ENCODE measurements around the gene UBE2Q1.
A peak's percentile ranks its signal among the peaks of the same experiment; 100 is the strongest.

UBE2Q1 gene

DNA sequence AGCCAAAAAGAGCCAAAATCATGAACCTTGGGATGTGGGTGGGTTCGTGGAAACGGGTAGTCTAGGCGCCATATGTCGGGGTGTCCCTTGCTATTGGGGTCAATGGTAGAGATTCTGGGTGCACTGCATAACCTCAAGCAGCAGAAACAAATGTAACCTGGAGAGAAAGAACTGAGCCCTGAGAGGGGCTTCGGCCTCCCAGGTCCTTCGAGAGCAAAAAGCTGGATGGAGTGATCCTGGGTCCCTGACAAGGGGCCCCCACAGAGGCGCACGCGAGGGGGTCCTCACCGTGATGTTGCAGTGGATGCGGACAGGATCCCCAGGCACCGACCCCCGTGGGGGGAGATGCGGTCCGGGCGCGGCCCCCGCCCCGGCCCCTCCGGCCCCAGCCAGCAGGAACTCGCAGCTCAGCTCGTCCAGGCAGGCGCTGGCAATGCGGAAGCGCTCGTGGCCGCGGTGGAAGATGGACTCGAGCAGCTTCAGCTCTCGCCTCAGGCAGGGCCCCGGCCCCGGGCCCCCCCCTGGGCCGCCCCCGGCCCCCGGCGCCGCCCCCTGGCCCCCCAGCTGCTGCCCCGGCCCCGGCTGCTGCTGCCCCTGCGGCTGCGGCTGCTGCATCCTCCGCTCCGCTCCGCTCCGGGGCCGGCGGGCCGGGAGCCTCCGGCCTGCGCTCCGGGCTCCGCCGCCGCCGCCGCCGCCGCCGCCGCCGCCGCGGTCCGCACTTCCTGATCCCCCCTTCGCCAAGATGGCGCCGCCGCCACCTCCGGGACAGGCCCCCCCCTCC, at the start of gene UBE2Q1:
TSS of gene UBE2Q1 (minus strand) at position 724 of the 781 bp plus-strand sequence. CDS start at position 615, 109 bp downstream.
- DNase-seq (ENCODE audit: low read depth in 3 of 3), result peak in 2 of 3 experiments; percentile 25 to 27

DNA sequence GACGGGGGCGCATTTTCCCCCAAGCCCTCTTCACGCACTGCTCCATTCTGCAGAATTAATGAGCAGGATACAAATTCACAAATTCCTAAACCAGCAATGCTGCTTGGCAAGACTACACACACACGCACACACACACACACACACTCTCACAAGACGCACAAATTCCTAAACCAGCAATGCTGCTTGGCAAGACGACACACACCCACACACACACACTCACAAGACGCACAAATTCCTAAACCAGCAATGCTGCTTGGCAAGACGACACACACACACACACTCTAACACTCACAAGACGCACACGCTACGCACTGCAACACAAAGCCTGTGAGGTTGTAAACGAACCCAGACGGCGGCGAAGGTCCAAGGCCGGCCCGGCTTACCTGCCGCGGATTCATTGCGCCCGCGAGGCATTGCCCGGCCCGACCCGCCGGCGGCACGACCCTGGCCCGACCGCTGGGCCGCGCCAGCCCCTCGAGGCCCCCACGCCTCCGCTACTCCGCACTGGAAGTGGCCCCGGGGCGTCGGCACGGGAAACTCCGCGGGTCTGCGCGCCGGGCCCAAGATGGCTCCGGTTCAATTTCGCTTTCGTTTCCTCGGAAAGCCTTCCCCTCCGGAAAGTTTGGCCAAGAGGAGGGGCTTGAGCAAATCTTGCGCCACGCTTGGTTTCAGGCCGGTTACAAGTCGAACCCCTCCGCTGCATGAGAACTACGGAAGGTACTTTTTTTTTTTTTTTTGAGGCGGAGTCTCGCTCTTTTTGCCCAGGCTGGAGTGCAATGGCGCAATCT, 49.3 kb upstream of the UBE2Q1 start, which contains the start of gene ADAR:
TSS of gene ADAR (minus strand) at position 578 of the 788 bp plus-strand sequence. CDS start at position 398, 180 bp downstream.
- peak; percentile 74 to 89 (median 85) for DNase-seq (ENCODE audit: low read depth in 3 of 3)

GRCh38 chr1:154607106-154607608, 48.7 kb upstream of the UBE2Q1 start:
- DNase-seq (ENCODE audit: low read depth in 3 of 3), result no peak

DNA sequence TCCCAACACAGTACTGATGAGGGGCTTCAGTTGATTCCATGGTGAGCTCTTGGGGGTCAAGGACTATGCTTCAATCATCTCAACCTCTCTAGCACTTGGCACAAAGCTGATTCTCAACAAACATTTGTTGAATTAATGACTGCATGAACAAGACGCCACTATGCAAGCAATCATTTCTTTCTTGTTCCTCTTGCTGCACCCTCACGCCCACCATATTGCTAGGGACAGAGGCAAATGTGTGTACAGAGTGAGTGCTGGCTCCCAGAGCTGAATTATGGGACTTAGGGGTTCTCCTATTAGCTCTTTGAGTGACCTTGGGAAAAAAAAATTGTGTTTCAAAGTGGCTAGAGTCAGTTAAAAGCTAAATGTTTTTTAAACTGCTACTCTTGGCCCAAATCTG, 47.1 kb upstream of the UBE2Q1 start:
- DNase-seq (ENCODE audit: low read depth in 3 of 3), result no peak

DNA sequence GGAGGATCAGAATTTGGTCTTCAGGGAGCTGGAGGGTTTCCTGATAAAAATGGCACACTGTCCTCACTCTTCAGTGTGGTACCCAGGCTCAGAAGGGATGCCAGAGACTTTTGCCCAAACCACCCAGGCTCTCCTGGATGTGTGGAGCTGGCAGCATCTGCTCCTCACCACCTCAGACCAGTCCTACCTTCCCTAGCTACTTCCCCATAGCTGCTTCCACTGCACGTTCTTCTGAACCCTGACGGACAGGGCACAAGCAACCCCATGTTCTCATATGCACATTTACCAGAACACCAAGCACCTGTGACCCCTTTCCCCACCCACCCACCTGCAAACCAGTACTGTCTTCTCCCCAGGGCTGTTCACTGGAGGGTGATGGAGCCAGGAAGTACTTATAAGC, 44.9 kb upstream of the UBE2Q1 start:
- DNase-seq (ENCODE audit: low read depth in 3 of 3), result no peak

DNA sequence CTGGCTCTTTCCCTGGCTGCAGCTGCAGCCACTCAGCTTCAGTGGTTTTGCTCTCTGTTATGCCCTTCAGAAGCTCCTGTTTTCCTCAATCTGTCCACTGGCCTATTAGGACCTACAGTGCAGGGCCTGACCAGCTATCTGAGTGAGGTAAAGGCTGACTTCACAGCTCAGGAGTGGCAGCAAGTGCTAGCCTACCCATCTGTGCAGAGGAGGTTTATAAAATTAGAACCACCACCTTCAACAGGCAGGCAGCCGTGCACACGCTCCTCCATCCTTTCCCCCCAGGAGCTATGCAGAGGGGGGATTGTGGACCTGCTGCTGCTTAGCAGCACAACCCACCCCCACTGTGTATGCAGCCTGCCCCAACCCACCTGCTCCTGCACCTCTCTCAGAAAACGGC, 41.2 kb upstream of the UBE2Q1 start:
- DNase-seq (ENCODE audit: low read depth in 3 of 3), result no peak

GRCh38 chr1:154598871-154599635, 40.6 kb upstream of the UBE2Q1 start:
- DNase-seq (ENCODE audit: low read depth in 3 of 3), result no peak

GRCh38 chr1:154595621-154596020, 37.2 kb upstream of the UBE2Q1 start:
- no peak for DNase-seq (ENCODE audit: low read depth in 3 of 3)

DNA sequence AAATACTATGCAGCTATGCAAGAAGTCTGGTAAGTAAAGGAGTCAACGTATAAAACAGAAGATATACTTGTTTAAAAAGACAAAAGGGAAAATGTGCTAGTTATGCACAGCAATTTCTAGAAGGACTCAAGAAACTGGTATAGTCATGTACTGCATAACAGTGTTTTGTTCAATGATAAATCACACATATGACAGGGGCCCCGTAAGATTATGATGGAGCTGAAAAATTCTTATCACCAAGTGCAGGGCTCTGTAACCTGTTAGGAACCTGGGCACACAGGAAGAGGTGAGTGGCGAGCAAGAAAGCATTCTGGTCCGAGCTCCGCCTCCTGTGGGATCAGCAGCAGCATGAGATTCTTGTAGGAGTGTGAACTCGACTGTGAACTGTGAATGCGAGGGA, 36.3 kb upstream of the UBE2Q1 start:
- no peak for DNase-seq (ENCODE audit: low read depth in 3 of 3)

DNA sequence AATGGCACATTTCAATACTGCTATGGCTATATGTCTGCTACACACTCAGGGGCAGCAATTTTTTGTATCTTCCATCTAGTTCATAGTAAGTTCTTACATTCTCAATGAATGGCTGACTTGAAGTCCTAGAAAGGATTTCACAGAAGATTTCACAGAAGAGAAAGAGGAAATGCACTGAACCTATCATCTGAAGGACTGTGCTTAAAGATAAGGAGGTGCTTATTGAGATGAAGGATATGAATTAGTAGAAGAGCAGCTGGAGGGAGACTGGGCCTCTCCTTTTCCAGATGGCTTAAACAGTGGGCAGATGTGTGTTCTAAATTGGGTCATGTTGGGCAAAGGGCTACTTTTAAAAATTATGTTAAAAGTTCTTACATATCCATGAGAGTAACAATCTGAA, 34.9 kb upstream of the UBE2Q1 start:
- no peak for DNase-seq (ENCODE audit: low read depth in 3 of 3)

DNA sequence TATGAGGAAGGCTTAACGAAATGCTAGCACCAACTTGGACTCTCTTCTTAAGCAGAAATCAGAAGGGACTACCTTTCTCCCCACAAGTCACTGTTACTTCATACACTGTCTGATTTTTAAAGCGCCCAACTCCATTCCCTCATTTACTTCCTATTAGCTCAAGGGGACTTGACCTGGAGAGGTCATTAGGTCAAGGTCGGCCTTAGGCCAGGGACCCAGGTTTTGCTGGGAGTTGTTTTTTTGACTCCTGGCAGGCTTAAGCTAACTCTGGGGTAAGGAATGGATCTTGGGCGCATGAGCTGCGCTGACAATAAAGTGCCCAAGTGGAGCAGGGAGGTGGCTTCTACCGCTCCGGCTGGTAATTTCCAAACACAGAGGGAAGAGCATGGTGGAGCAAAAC, 32.7 kb upstream of the UBE2Q1 start:
- no peak for DNase-seq (ENCODE audit: low read depth in 3 of 3)

- DNase-seq (ENCODE audit: low read depth in 3 of 3), result no peak
These were observed 32.3 kb upstream of the UBE2Q1 start for GRCh38 chr1:154590756-154591155.

GRCh38 chr1:154589780-154590179, 31.3 kb upstream of the UBE2Q1 start:
- DNase-seq (ENCODE audit: low read depth in 3 of 3), result no peak

DNA sequence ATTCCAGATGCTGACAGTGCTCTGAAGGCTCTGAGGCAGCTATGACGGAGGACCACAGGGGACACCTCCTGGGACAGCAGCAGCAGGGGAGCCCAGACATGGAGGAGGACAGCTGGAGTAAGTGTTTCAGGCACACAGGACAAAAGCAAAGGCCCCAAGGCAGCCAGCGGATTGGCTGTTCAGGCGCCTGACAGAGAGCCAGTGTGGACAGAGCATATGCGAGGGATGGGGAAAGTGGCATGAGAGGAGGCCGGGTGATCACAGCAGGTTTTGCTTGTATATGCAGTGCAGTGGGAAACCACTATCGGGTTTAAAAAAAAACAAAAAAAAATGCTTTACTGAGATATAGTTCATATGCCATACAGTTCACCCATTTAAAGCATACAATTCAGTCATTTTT, 28.2 kb upstream of the UBE2Q1 start:
- DNase-seq (ENCODE audit: low read depth in 3 of 3), result no peak

DNA sequence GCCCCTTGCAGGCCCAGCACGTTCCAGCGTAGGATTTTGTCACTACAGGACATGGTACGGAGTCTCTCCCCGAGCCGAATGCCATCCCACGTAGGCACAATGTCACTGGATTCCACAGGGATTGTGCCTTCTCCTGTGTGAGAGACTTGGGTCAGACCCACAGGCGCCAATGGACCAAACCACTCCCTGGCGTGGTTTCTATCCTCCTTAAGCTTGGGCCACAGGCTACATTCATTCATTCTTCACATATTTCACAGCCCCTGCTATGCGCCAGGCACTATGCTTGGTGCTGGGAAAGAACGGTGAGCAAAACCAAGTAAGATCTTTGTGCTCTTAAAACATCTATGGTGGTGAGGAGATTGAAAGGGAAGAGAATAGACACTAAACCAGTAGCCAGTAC, 27.8 kb upstream of the UBE2Q1 start:
- DNase-seq (ENCODE audit: low read depth in 3 of 3), result no peak

- DNase-seq (ENCODE audit: low read depth in 3 of 3), result no peak
These were observed 26.0 kb upstream of the UBE2Q1 start for GRCh38 chr1:154584267-154584994.

- DNase-seq (ENCODE audit: low read depth in 3 of 3), result no peak
These were observed 25.3 kb upstream of the UBE2Q1 start for GRCh38 chr1:154583773-154584172.

DNA sequence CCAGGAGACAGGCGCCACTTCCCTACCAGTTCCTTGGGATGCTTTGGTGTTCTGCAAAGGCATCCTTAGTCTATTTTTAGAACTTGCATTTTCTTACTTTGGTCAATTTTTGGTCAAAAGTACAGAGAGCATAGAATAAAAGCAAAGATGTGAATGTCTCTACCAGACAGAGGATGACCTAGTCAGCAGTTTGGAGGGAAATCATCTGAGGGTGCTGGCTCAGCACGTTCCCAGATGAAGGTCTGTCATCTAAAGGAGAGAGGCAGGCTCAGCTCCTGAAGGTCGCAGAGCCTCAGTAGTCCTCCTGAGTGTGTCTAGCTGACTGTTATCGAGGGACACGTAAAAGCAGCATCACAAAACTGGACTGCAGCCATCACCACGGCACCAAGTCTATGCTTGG, 24.4 kb upstream of the UBE2Q1 start:
- no peak for DNase-seq (ENCODE audit: low read depth in 3 of 3)

DNA sequence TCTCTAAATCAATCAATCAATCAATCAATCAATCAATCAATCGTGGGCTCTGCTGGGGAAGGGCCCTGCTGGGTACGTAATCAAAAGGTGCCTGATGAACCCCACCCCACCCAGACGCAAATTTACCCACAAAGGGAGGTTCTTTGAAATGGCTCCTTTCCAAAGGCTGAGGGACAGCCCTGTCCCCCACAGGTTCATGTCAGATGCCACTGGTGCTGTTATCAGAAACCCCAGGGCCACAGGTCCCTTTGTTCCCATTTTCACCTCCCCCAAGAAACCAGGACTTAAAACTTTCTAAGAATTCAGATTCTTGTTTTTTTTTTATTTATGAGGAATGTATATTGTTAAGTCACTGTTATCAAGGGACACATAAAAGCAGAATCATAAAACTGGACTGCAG, 23.3 kb upstream of the UBE2Q1 start:
- no peak for DNase-seq (ENCODE audit: low read depth in 3 of 3)

GRCh38 chr1:154579374-154579773, 20.9 kb upstream of the UBE2Q1 start:
- DNase-seq (ENCODE audit: low read depth in 3 of 3), result no peak

DNA sequence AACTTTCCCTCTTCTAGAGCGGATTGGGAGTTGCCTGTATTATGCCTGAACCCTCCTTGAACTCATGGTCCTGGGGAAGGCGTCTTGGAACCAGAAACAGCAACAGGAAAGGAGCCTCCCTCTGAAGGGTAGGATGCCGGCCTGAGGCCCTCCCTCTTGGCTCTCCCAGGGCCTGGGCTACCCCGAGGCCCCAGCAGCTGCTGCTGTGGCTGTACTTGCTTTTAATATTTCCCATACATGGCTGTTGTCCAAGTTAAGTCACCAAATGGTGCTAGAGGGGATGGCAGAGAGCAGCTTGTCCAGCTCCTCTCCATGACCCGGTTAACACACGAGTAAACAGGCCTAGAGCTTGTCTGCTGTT, 19.6 kb upstream of the UBE2Q1 start:
- DNase-seq (ENCODE audit: low read depth in 3 of 3), result no peak

Measured in stimulated activated CD4-positive, alpha-beta T cell treated with anti-CD3 and anti-CD28 coated beads, TNF-alpha, amount 100 ng/mL, for 4 hours (primary cell).